Activated CD8-positive, alpha-beta T cell treated with anti-CD3 and anti-CD28 coated beads for 36 hours (primary cell): ENCODE measurements around the gene IVL. TPM values are rescaled to one million over a fixed set of nuclear protein-coding genes. Genes with fewer than 3 reads are reported as not detected.

Source experiments
- ATAC-seq: fragments of 200-7000 bp; cut with Tn5 transposase; one replicate; pipeline ENCODE4 v1.10.0; 2021; ENCODE audit warnings: mild to moderate bottlenecking, moderate library complexity
- CTCF ChIA-PET: fragments of 350-600 bp; sonication (Branson Sonifier 250); formaldehyde crosslinking; loops from one replicate; lab custom pipeline; 2021; ENCODE audit warnings: antibody characterized with exemption; lab: Charles Lee
- POLR2A ChIA-PET: fragments of 350-600 bp; sonication (Branson Sonifier 250); formaldehyde crosslinking; loops from one replicate; lab custom pipeline; 2021; ENCODE audit warnings: antibody characterized with exemption; lab: Charles Lee
- DNase-seq: peaks from one replicate; pipeline ENCODE4 v3.0.0-alpha.2; 2020
- H3K27ac Mint-ChIP-seq: one replicate; pipeline ENCODE4 v1.8.0; 2021; ENCODE audit warnings: mild to moderate bottlenecking, mixed read lengths
- H3K27me3 Mint-ChIP-seq: one replicate; pipeline ENCODE4 v1.8.0; 2021; ENCODE audit warnings: mixed read lengths
- H3K36me3 Mint-ChIP-seq: one replicate; pipeline ENCODE4 v1.8.0; 2021; ENCODE audit warnings: low read depth, mixed read lengths
- H3K4me1 Mint-ChIP-seq: one replicate; pipeline ENCODE4 v1.8.0; 2021; ENCODE audit warnings: low read depth, mixed read lengths
- H3K4me3 Mint-ChIP-seq: one replicate; pipeline ENCODE4 v1.8.0; 2021; ENCODE audit warnings: mild to moderate bottlenecking, moderate library complexity, mixed read lengths
- H3K9me3 Mint-ChIP-seq: one replicate; pipeline ENCODE4 v1.8.0; 2021; ENCODE audit warnings: mixed read lengths
- intact Hi-C: fragments of 100-400 bp; cut with micrococcal nuclease; formaldehyde crosslinking; loops from one replicate; pipeline ENCODE4 v1.10.0; 2022
- total RNA-seq, 2 experiments: library from RNA; stranded (reverse); gene quantifications; one replicate each; pipeline ENCODE4 v1.2.3, GENCODE V29; 2021
- TF ChIP-seq, protein P1 (sequence below): fragments of 200-600 bp; IDR thresholded peaks from one replicate; pipeline ENCODE4 v1.8.0; 2022; ENCODE audit warnings: antibody characterized with exemption, mild to moderate bottlenecking

IVL gene
- total RNA-seq, 2 experiments from 2014 or later: not detected

GRCh38 chr1:152871731-152872126, 36.6 kb upstream of the IVL start:
- Mint-ChIP-seq H3K27ac (no peak overlapping the region), H3K36me3 (no peaks in the 10 kb centered on the region), H3K27me3 (peaks cover 5% of the 10 kb centered on the region), H3K9me3 (no peaks in the 10 kb centered on the region), H3K4me3 (no peak overlapping the region), H3K4me1 (no peaks in the 10 kb centered on the region)
- ChIA-PET CTCF (interaction anchor here (1.2 kb wide), 1 partner anchor 54 kb away, joined by 6 read pairs; no protein-coding TSS in a partner anchor), POLR2A (no interaction called here)
- DNase-seq: no peak
- TF ChIP-seq, protein P1, sequence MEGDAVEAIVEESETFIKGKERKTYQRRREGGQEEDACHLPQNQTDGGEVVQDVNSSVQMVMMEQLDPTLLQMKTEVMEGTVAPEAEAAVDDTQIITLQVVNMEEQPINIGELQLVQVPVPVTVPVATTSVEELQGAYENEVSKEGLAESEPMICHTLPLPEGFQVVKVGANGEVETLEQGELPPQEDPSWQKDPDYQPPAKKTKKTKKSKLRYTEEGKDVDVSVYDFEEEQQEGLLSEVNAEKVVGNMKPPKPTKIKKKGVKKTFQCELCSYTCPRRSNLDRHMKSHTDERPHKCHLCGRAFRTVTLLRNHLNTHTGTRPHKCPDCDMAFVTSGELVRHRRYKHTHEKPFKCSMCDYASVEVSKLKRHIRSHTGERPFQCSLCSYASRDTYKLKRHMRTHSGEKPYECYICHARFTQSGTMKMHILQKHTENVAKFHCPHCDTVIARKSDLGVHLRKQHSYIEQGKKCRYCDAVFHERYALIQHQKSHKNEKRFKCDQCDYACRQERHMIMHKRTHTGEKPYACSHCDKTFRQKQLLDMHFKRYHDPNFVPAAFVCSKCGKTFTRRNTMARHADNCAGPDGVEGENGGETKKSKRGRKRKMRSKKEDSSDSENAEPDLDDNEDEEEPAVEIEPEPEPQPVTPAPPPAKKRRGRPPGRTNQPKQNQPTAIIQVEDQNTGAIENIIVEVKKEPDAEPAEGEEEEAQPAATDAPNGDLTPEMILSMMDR: no peak
- no peak for ATAC-seq
- intact Hi-C loops: loop anchor here (10.0 kb wide), 1 partner anchor 353 kb away; no protein-coding TSS in a partner anchor

GRCh38 chr1:152873495-152873894, 34.9 kb upstream of the IVL start:
- POLR2A ChIA-PET: no interaction called here
- no peak for ATAC-seq

DNA sequence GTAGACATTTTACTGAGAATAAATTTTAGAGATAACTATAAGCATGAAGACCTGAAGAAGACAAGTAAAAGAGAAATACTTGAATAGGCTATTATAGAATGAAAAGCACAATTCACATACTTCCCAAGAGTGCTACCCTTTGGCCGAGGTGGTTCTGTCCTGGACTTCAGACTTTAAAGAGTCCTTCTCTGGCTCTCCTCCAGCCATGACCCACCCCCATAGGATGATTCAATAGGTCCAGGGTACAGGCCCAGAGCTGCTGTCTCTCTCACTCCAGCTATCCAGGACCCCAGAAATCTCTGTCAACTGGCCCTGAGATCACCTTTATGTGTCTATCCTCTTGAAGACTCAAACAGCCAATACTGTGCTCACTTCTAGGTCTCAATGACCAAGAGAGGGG, 31.5 kb upstream of the IVL start:
- intact Hi-C loops: loop anchor here (10.0 kb wide), 1 partner anchor 348 kb away; no protein-coding TSS in a partner anchor
- no peaks in the 10 kb centered on the region for H3K4me1 Mint-ChIP-seq

More at GRCh38 chr1:152873495-152873894, 34.9 kb upstream of the IVL start:
- DNase-seq: no peak
- TF ChIP-seq, protein P1: no peak
- Mint-ChIP-seq H3K4me3 (no peak overlapping the region), H3K27me3 (peaks cover 7% of the 10 kb centered on the region), H3K36me3 (no peaks in the 10 kb centered on the region), H3K4me1 (no peaks in the 10 kb centered on the region), H3K9me3 (no peaks in the 10 kb centered on the region), H3K27ac (no peak overlapping the region)
- CTCF ChIA-PET: no interaction called here
- intact Hi-C loops: loop anchor here (10.0 kb wide), 1 partner anchor 351 kb away; no protein-coding TSS in a partner anchor

GRCh38 chr1:152878042-152878441, 30.3 kb upstream of the IVL start, which contains the start of gene SMCP:
Gene SMCP (plus strand): TSS chr1:152878322. CDS start chr1:152884423, 6,101 bp downstream.
- no peaks in the 10 kb centered on the region for H3K9me3 Mint-ChIP-seq
- H3K27ac Mint-ChIP-seq: no peak within 1 kb of the TSS
- H3K27me3 Mint-ChIP-seq: peaks cover 11% of the 10 kb centered on the region
- no peak within 1 kb of the TSS for H3K4me3 Mint-ChIP-seq
- ChIA-PET CTCF (interaction anchor here (0.6 to 2.2 kb wide), 7 partner anchors 48 to 345 kb away, joined by 3 to 8 read pairs (median 4); no protein-coding TSS in a partner anchor), POLR2A (no interaction called here)
- intact Hi-C loops: loop anchor here (10.0 kb wide), 1 partner anchor 347 kb away; no protein-coding TSS in a partner anchor
- ATAC-seq: no peak
- TF ChIP-seq, protein P1: peak; percentile 41
- H3K4me1 Mint-ChIP-seq: no peaks in the 10 kb centered on the region
- no peaks in the 10 kb centered on the region for H3K36me3 Mint-ChIP-seq
- peak; percentile 58 for DNase-seq

More for the DNA sequence above, 31.5 kb upstream of the IVL start:
- DNase-seq (no peak), ATAC-seq (no peak)
- Mint-ChIP-seq H3K9me3 (no peaks in the 10 kb centered on the region), H3K36me3 (no peaks in the 10 kb centered on the region), H3K27ac (no peak overlapping the region), H3K27me3 (peaks cover 11% of the 10 kb centered on the region), H3K4me3 (no peak overlapping the region)
- ChIA-PET CTCF (no interaction called here), POLR2A (no interaction called here)
- TF ChIP-seq, protein P1: no peak

DNA sequence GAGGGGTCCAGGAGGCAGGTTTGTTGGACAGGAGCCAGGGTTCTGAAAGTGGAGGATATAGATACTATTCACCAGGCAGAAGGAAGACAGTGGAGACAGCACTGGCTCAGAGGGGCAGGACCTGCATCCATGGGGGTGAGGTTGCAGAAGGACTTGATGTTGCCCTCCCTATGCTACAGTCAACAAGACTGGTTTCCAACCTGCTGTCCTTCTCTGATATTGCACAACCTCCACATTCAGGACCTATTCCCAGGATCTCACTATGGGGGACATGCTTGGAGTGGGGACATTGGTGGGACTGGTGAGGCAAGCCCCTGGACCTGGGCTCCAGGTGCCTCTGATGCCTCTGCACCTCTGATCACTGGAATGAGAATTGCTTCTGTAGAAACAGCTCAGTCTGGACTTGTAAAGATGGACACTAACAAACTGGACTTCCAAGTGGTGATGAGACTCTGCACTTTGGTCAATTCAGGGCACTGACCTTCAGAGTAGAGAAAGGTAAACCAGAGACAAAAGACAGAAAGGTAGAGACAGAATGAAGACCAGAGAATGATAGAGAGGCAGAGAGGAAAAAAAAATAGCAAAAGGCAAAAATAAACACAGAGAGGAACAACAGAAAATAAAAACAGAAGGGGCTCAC, 28.7 kb upstream of the IVL start:
- TF ChIP-seq, protein P1: no peak
- POLR2A ChIA-PET: no interaction called here
- Mint-ChIP-seq H3K27ac (no peak overlapping the region), H3K4me1 (no peaks in the 10 kb centered on the region), H3K9me3 (no peaks in the 10 kb centered on the region), H3K36me3 (no peaks in the 10 kb centered on the region), H3K4me3 (no peak overlapping the region), H3K27me3 (peaks cover 11% of the 10 kb centered on the region)
- DNase-seq: no peak
- intact Hi-C loops: loop anchor here (10.0 kb wide), 1 partner anchor 345 kb away; no protein-coding TSS in a partner anchor
- ATAC-seq: no peak
- CTCF ChIA-PET: no interaction called here
